ENCODE data around the gene C19orf67. TPM values are rescaled to one million over a fixed set of nuclear protein-coding genes. Genes with fewer than 3 reads are reported as not detected.

Gene C19orf67
- total RNA-seq, 6 donors from 2014 or later = 0.40 TPM; not detected in 5

- TF ChIP-seq, protein P1, sequence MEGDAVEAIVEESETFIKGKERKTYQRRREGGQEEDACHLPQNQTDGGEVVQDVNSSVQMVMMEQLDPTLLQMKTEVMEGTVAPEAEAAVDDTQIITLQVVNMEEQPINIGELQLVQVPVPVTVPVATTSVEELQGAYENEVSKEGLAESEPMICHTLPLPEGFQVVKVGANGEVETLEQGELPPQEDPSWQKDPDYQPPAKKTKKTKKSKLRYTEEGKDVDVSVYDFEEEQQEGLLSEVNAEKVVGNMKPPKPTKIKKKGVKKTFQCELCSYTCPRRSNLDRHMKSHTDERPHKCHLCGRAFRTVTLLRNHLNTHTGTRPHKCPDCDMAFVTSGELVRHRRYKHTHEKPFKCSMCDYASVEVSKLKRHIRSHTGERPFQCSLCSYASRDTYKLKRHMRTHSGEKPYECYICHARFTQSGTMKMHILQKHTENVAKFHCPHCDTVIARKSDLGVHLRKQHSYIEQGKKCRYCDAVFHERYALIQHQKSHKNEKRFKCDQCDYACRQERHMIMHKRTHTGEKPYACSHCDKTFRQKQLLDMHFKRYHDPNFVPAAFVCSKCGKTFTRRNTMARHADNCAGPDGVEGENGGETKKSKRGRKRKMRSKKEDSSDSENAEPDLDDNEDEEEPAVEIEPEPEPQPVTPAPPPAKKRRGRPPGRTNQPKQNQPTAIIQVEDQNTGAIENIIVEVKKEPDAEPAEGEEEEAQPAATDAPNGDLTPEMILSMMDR (IDR thresholded peaks at IDR 0.05) = no peak
- TF ChIP-seq POLR2A (IDR thresholded peaks at IDR 0.05) (no peak), EP300 (IDR thresholded peaks at IDR 0.05) (no peak), POLR2AphosphoS5 (IDR thresholded peaks at IDR 0.05) (no peak)
- no peak for ATAC-seq (ENCODE audit: low FRiP score in 2 of 2)
- peaks cover 0 to 20% (median 2%) of the 10 kb centered on the region in 4 donors for H3K27me3 ChIP-seq
- no peaks in the 10 kb centered on the region for H3K9me3 ChIP-seq
- peaks cover 10 to 24% (median 17%) of the 10 kb centered on the region in 4 donors for H3K4me1 ChIP-seq
- H3K27ac ChIP-seq = no peak overlapping the region
- no peak overlapping the region for H3K4me3 ChIP-seq
- peaks cover 0 to 8% (median 4%) of the 10 kb centered on the region in 4 donors for H3K36me3 ChIP-seq
- peak in 1 of 2 donors; percentile 42 for DNase-seq
- WGBS, 2 donors = 94 to 100% methylated on average over 5 to 9 of the region's 10 CpGs
Observed at GRCh38 chr19:14056069-14056666, 29.4 kb downstream of the C19orf67 start.

DNA sequence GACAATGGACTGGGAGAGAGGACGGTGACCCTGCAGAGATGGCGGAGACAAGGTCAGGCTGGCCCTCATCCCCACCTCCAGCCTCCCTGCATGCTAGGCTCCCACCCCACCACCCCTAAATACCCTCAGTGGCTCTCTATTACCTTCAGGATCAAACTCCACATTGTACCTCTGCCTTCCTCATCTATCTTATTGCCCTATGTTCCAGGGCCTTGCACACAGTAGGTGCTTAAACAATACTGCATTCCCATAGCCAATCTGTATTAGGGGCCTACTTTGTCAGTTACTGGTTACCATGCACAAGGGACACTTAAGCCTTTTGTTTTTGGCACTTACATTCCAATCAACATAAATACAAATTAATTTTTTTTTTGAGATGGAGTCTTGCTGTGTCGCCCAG, 30.2 kb downstream of the C19orf67 start:
- 86 to 96% methylated on average over 3 of the region's 3 CpGs for WGBS, 2 donors
- H3K36me3 ChIP-seq = peaks cover 0 to 15% (median 10%) of the 10 kb centered on the region in 4 donors

GRCh38 chr19:14054721-14055120, 30.9 kb downstream of the C19orf67 start:
- no peak for ATAC-seq (ENCODE audit: low FRiP score in 2 of 2)
- H3K9me3 ChIP-seq = no peaks in the 10 kb centered on the region
- no peak overlapping the region for H3K4me3 ChIP-seq
- H3K27ac ChIP-seq = no peak overlapping the region
- no peak for DNase-seq
- H3K36me3 ChIP-seq = peaks cover 0 to 19% (median 10%) of the 10 kb centered on the region in 4 donors
- H3K4me1 ChIP-seq = peaks cover 10 to 19% (median 17%) of the 10 kb centered on the region in 4 donors
- 52 to 57% methylated on average over 7 to 11 of the region's 11 CpGs for WGBS, 2 donors
- TF ChIP-seq EP300 (IDR thresholded peaks at IDR 0.05) = no peak
- TF ChIP-seq POLR2AphosphoS5 (IDR thresholded peaks at IDR 0.05) = no peak
- TF ChIP-seq, protein P1 (IDR thresholded peaks at IDR 0.05) = no peak
- no peak for TF ChIP-seq POLR2A (IDR thresholded peaks at IDR 0.05)
- peaks cover 0 to 20% (median 2%) of the 10 kb centered on the region in 4 donors for H3K27me3 ChIP-seq

More for the DNA sequence above, 30.2 kb downstream of the C19orf67 start:
- Histone ChIP-seq H3K27ac (no peak overlapping the region), H3K27me3 (peaks cover 0 to 20% (median 2%) of the 10 kb centered on the region in 4 donors), H3K4me1 (peaks cover 10 to 21% (median 17%) of the 10 kb centered on the region in 4 donors), H3K9me3 (no peaks in the 10 kb centered on the region), H3K4me3 (no peak overlapping the region)
- TF ChIP-seq EP300 (IDR thresholded peaks at IDR 0.05) (no peak), POLR2AphosphoS5 (IDR thresholded peaks at IDR 0.05) (no peak), POLR2A (IDR thresholded peaks at IDR 0.05) (no peak)
- TF ChIP-seq, protein P1 (IDR thresholded peaks at IDR 0.05) = no peak
- DNase-seq (no peak), ATAC-seq (ENCODE audit: low FRiP score in 2 of 2) (no peak)

GRCh38 chr19:14054099-14054498, 31.5 kb downstream of the C19orf67 start:
- peaks cover 0 to 21% (median 11%) of the 10 kb centered on the region in 4 donors for H3K36me3 ChIP-seq
- DNase-seq (no peak), ATAC-seq (ENCODE audit: low FRiP score in 2 of 2) (no peak)
- peaks cover 10 to 19% (median 16%) of the 10 kb centered on the region in 4 donors for H3K4me1 ChIP-seq
- H3K27me3 ChIP-seq = peaks cover 0 to 20% (median 2%) of the 10 kb centered on the region in 4 donors
- H3K27ac ChIP-seq = no peak overlapping the region
- 77 to 79% methylated on average over 6 of the region's 6 CpGs for WGBS, 2 donors
- no peaks in the 10 kb centered on the region for H3K9me3 ChIP-seq
- TF ChIP-seq POLR2AphosphoS5 (IDR thresholded peaks at IDR 0.05) (no peak), EP300 (IDR thresholded peaks at IDR 0.05) (no peak), POLR2A (IDR thresholded peaks at IDR 0.05) (no peak)
- TF ChIP-seq, protein P1 (IDR thresholded peaks at IDR 0.05) = no peak
- no peak overlapping the region for H3K4me3 ChIP-seq
